Calu3 (cell line): ENCODE results near the gene RPL28. TPM values are rescaled to one million over a fixed set of nuclear protein-coding genes. Genes with fewer than 3 reads are reported as not detected.
A peak's percentile ranks its signal among the peaks of the same experiment; 100 is the strongest.

ENCODE experiments used
- Bru-seq: library from RNA; stranded (reverse); fragments of 400-500 nt; gene quantifications from one replicate; lab custom pipeline; 2021; lab: Mats Ljungman, UMichigan
- BruChase-seq, 2 experiments: library from RNA; stranded (reverse); fragments of 400-500 nt; gene quantifications; one replicate each; lab custom pipeline; 2021; lab: Mats Ljungman, UMichigan
- BruUV-seq: library from RNA; stranded (reverse); fragments of 400-500 nt; replicated peaks from 2 replicates; lab custom pipeline; 2021; lab: Mats Ljungman, UMichigan
- CTCF ChIA-PET: fragments of 300-600 bp; sonication (Branson Sonifier 250); formaldehyde crosslinking; loops from one replicate; lab custom pipeline; 2022; ENCODE audit warnings: antibody characterized with exemption; lab: Charles Lee
- DNase-seq: peaks from one replicate; pipeline ENCODE4 v3.0.0; 2022
- H3K27ac Mint-ChIP-seq: one replicate; pipeline ENCODE4 v1.8.0; 2022; ENCODE audit warnings: mixed read lengths; ENCODE audit not compliant: unreplicated experiment
- H3K27me3 Mint-ChIP-seq: one replicate; pipeline ENCODE4 v1.8.0; 2022; ENCODE audit warnings: mixed read lengths; ENCODE audit not compliant: unreplicated experiment
- H3K36me3 Mint-ChIP-seq: one replicate; pipeline ENCODE4 v1.8.0; 2022; ENCODE audit warnings: mild to moderate bottlenecking, moderate library complexity, mixed read lengths; ENCODE audit not compliant: insufficient read depth, unreplicated experiment
- H3K4me1 Mint-ChIP-seq: one replicate; pipeline ENCODE4 v1.8.0; 2022; ENCODE audit warnings: mild to moderate bottlenecking, low read depth, mixed read lengths; ENCODE audit not compliant: unreplicated experiment
- H3K4me3 Mint-ChIP-seq: one replicate; pipeline ENCODE4 v1.8.0; 2022; ENCODE audit warnings: mild to moderate bottlenecking, low read depth, moderate library complexity, mixed read lengths; ENCODE audit not compliant: unreplicated experiment
- H3K9me3 Mint-ChIP-seq: one replicate; pipeline ENCODE4 v1.8.0; 2022; ENCODE audit warnings: low read depth, mixed read lengths; ENCODE audit not compliant: unreplicated experiment
- intact Hi-C: fragments of 100-400 bp; cut with micrococcal nuclease; formaldehyde crosslinking; loops from one replicate; pipeline ENCODE4 v1.10.0; 2022; ENCODE audit not compliant: unreplicated experiment
- long read RNA-seq: library from polyadenylated mRNA; stranded (forward); transcript quantifications from one replicate; pipeline ENCODE4 v2.0.0, GENCODE V29; 2022
- total RNA-seq: library from RNA; stranded (reverse); gene quantifications from 2 replicates; pipeline ENCODE4 v1.2.3, GENCODE V29; 2022
- TF ChIP-seq, protein P1 (sequence below): fragments of 200-600 bp; IDR thresholded peaks from one replicate; pipeline ENCODE4 v1.8.0; 2022; ENCODE audit warnings: antibody characterized with exemption; ENCODE audit not compliant: unreplicated experiment

The RPL28 gene
- 1,462 and 1,520 TPM in 2 replicates for total RNA-seq
- Bru-seq, nascent RNA = percentile 91 among the genes with signal in this experiment
- percentile 97 among the genes with signal in this experiment for BruChase-seq, experiment 1, labeled RNA remaining after a 6-hour chase
- percentile 95 among the genes with signal in this experiment for BruChase-seq, experiment 2, labeled RNA remaining after a 2-hour chase
- long read RNA-seq, full-length matches to known transcripts = 691 of 765 reads
- long read RNA-seq, partial matches to known transcripts = 47 of 765 reads
- long read RNA-seq, other reads (novel, unspliced or antisense) = 27 of 765 reads

DNA sequence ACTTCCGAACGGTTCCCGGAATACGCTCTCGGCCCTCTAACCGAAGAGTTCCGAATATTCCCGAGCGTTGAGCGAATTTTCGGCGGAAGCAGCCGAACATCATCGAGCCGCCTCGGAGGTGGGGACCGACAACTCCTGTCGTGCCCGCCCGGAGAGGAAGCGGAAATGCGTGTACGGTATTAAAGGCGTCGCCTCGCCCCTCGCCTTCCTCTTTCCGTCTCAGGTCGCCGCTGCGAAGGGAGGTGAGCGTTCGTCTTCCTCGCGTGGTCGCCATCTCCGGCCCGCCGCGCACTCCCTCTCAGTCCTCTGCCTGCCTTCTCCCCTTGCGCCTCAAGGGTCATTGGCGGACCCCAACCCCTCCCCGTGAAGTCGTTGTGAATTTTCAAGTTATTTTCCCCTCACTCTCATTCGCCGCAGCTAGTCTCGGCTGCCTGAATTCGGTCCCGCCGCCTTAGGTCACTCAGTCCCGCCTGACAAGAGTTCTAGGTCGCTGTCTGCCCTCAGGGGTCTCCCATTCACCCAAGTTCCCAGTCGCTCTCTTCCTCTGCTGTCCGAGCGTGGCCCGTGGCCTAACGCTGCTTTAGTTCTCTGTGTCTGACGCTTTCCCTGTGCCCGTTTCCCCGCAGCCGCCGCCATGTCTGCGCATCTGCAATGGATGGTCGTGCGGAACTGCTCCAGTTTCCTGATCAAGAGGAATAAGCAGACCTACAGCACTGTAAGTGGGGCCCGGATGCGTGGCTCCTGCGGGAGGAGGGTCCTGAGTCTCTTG lies at the start of gene RPL28:
RPL28 (plus strand) TSS at position 209 of the 769 bp plus-strand sequence; CDS start at position 635, 426 bp downstream.
- Mint-ChIP-seq H3K27me3 (no peaks in the 10 kb centered on the region), H3K27ac (peak within 1 kb of the TSS; percentile 97), H3K4me3 (peak within 1 kb of the TSS; percentile 91), H3K4me1 (peaks cover 49% of the 10 kb centered on the region), H3K9me3 (no peaks in the 10 kb centered on the region), H3K36me3 (peaks cover 92% of the 10 kb centered on the region)
- DNase-seq = peak; percentile 99
- TF ChIP-seq, protein P1, sequence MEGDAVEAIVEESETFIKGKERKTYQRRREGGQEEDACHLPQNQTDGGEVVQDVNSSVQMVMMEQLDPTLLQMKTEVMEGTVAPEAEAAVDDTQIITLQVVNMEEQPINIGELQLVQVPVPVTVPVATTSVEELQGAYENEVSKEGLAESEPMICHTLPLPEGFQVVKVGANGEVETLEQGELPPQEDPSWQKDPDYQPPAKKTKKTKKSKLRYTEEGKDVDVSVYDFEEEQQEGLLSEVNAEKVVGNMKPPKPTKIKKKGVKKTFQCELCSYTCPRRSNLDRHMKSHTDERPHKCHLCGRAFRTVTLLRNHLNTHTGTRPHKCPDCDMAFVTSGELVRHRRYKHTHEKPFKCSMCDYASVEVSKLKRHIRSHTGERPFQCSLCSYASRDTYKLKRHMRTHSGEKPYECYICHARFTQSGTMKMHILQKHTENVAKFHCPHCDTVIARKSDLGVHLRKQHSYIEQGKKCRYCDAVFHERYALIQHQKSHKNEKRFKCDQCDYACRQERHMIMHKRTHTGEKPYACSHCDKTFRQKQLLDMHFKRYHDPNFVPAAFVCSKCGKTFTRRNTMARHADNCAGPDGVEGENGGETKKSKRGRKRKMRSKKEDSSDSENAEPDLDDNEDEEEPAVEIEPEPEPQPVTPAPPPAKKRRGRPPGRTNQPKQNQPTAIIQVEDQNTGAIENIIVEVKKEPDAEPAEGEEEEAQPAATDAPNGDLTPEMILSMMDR = no peak
- BruUV-seq = TSS peak; percentile 71
- CTCF ChIA-PET = no interaction called here
- intact Hi-C loops = loop anchor here (10.0 kb wide), 2 partner anchors 241 to 249 kb away; partner anchors contain the start of gene TNNT1

DNA sequence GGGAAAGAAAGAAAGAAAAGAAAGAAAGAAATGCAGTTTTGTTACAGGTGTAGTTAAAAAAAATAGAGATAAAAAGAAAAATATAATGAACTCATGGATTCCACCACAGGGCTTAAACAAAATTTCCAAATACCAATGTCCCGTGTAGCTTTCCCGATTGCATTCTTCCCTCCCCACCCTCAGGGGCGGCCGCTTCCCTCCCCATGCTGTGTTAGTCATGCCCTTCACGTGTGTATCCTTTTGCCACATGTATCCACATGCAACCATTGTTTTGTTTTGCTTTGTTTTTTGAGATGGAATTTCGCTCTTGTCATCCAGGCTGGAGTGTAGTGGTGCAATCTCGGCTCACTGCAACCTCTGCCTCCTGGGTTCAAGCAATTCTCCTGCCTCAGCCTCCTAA lies 49.6 kb upstream of the RPL28 start:
- H3K9me3 Mint-ChIP-seq = no peaks in the 10 kb centered on the region

DNA sequence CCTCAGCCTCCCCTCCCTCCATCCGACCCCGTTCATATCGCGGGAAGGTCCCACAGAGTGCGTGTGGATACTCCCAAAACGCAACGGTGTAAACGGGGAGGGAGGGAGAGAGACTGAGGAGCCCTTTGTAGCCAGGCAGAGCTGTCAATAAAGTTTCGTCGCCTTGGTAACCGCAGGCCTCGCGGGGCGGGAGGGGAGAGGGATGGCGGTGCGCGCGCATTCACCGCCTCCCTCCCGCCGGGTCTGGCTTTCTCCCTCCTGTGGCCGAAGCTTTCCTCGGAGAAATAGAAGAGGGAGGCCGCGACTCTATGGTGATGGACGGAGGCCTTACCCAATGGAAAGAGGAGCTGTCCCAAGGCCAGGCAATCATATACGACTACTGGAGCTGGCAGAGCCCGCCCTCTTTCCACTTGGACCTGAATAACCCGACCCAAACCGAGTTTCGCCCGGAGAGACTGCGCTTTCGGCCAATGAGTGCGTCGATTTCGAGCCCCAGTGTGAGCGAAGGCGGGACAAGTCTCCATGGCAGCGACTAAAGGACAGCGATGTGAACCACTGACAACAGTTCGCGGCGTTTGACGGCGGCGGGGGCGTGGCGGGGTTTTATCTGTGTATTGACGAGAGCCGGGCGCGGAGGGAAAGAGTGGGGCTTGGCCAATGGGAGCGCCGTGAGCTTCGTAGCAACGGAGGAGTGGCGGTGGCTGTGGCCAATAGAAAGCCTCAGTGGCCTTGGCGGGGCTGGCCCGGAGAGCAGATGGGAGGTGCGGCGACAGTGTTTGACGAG lies 46.4 kb upstream of the RPL28 start, which contains the start of gene KMT5C:
KMT5C (plus strand) TSS at position 772 of the 784 bp plus-strand sequence. CDS start 2,061 bp downstream, outside the sequence.
- H3K27me3 Mint-ChIP-seq = no peaks in the 10 kb centered on the region
- BruUV-seq = no TSS peak
- peak within 1 kb of the TSS; percentile 91 for H3K4me3 Mint-ChIP-seq
- peak; percentile 100 for DNase-seq
- H3K9me3 Mint-ChIP-seq = no peaks in the 10 kb centered on the region
- intact Hi-C loops = loop anchor here (5.0 kb wide), 1 partner anchor 43 kb away; the partner anchor contains the start of gene TMEM238
- H3K36me3 Mint-ChIP-seq = peaks cover 52% of the 10 kb centered on the region
- peaks cover 20% of the 10 kb centered on the region for H3K4me1 Mint-ChIP-seq
- H3K27ac Mint-ChIP-seq = peak within 1 kb of the TSS; percentile 97
- TF ChIP-seq, protein P1 = no peak
- CTCF ChIA-PET = interaction anchor here (0.6 to 2.1 kb wide), 17 partner anchors 10 to 199 kb away, joined by 3 to 35 read pairs (median 4); partner anchors contain the start of genes DNAAF3, HSPBP1, PPP6R1 and TMEM238

More for the DNA sequence above, 49.6 kb upstream of the RPL28 start:
- CTCF ChIA-PET = no interaction called here
- Mint-ChIP-seq H3K36me3 (peaks cover 47% of the 10 kb centered on the region), H3K27me3 (no peaks in the 10 kb centered on the region), H3K4me1 (peaks cover 22% of the 10 kb centered on the region), H3K4me3 (no peak overlapping the region), H3K27ac (no peak overlapping the region)
- TF ChIP-seq, protein P1 = no peak
- BruUV-seq = no TSS peak
- intact Hi-C loops = loop anchor here (5.0 kb wide), 1 partner anchor 46 kb away; the partner anchor contains the start of gene TMEM238
- no peak for DNase-seq
